DOHH2 (cell line): ENCODE results near the gene ZNF391.

Source experiments
- H3F3A ChIP-seq: fragments of 200-600 bp; sonication (generic), shearing (Covaris generic); 2 replicates; pipeline ENCODE4 v1.6.0; 2016; ENCODE audit warnings: antibody characterized with exemption, mild to moderate bottlenecking; ENCODE audit not compliant: control insufficient read depth, insufficient read depth
- H3K27ac ChIP-seq: fragments of 200-600 bp; sonication (generic); 2 replicates; pipeline ENCODE4 v1.5.1; 2014; ENCODE audit warnings: low read depth, mild to moderate bottlenecking, low read length, moderate library complexity
- H3K27me3 ChIP-seq: fragments of 200-600 bp; sonication (generic); 2 replicates; pipeline ENCODE4 v1.6.1; 2014; ENCODE audit warnings: mild to moderate bottlenecking, low read length, mixed read lengths; ENCODE audit not compliant: control insufficient read depth
- H3K36me3 ChIP-seq: fragments of 200-600 bp; sonication (generic); 2 replicates; pipeline ENCODE4 v1.6.1; 2014; ENCODE audit warnings: mild to moderate bottlenecking, low read length, moderate library complexity, mixed read lengths; ENCODE audit not compliant: control insufficient read depth
- H3K4me1 ChIP-seq: fragments of 200-600 bp; sonication (generic); 2 replicates; pipeline ENCODE4 v1.6.1; 2014; ENCODE audit warnings: mild to moderate bottlenecking, low read length, mixed read lengths; ENCODE audit not compliant: control insufficient read depth
- H3K4me2 ChIP-seq: fragments of 200-600 bp; sonication (generic); 2 replicates; pipeline ENCODE4 v1.6.0; 2014; ENCODE audit warnings: mild to moderate bottlenecking, low read length, moderate library complexity
- H3K4me3 ChIP-seq: fragments of 200-600 bp; sonication (generic); 2 replicates; pipeline ENCODE4 v1.5.1; 2014; ENCODE audit warnings: mild to moderate bottlenecking, low read length, mixed read lengths
- H3K79me2 ChIP-seq: fragments of 200-600 bp; sonication (generic); 2 replicates; pipeline ENCODE4 v1.6.1; 2014; ENCODE audit warnings: mild to moderate bottlenecking, low read length, mixed read lengths; ENCODE audit not compliant: control insufficient read depth
- H3K9me2 ChIP-seq: fragments of 200-600 bp; sonication (generic); replicated peaks from 2 replicates; pipeline ENCODE4 v1.6.1; 2014; ENCODE audit warnings: mild to moderate bottlenecking, low read length, mixed read lengths; ENCODE audit not compliant: control insufficient read depth
- H3K9me3 ChIP-seq: fragments of 200-600 bp; sonication (generic); 2 replicates; pipeline ENCODE4 v1.6.1; 2014; ENCODE audit warnings: antibody characterized with exemption, low read length, mixed read lengths; ENCODE audit not compliant: control insufficient read depth, insufficient read depth
- H4K20me1 ChIP-seq: fragments of 200-600 bp; sonication (generic); 2 replicates; pipeline ENCODE4 v1.6.0; 2014; ENCODE audit warnings: low read depth, mild to moderate bottlenecking, antibody characterized with exemption, low read length, moderate library complexity; ENCODE audit not compliant: control insufficient read depth, insufficient read depth
- EZH2phosphoT487 ChIP-seq: fragments of 200-600 bp; sonication (generic); IDR thresholded peaks from 2 replicates; pipeline ENCODE4 v1.6.1; 2017; ENCODE audit warnings: borderline replicate concordance, mild to moderate bottlenecking, antibody characterized with exemption, low read length, moderate library complexity, mixed read lengths
- TF ChIP-seq, protein P1 (sequence below): fragments of 200-600 bp; sonication (generic); IDR thresholded peaks from one replicate; pipeline ENCODE4 v1.5.1; 2014; ENCODE audit warnings: antibody characterized with exemption, mild to moderate bottlenecking, low read depth, low read length; ENCODE audit not compliant: poor library complexity, severe bottlenecking

Gene ZNF391

DNA sequence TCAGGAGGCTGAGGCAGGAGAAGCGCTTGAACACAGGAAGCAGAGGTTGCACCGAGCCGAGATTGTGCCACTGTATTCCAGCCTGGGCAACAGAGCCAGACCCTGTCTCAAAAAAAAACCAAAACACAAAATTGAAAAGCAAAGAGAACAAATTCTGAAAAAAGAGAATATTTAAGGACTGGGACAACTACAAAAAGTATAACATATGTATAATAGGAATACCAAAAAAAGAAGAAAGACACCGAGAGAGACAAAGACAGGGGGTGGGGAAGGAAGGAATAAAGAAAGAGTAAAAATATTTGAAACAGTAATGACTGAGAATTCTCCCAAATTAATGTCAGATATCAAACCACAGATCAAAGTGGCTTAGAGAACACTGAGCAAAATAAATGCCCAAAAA is 5.5 kb upstream of the ZNF391 start:
- Histone ChIP-seq H3F3A (no peaks in the 10 kb centered on the region), H4K20me1 (no peaks in the 10 kb centered on the region), H3K4me1 (peaks cover 2% of the 10 kb centered on the region), H3K36me3 (no peaks in the 10 kb centered on the region), H3K9me2 (no peaks in the 10 kb centered on the region), H3K27me3 (no peaks in the 10 kb centered on the region), H3K9me3 (no peaks in the 10 kb centered on the region), H3K4me2 (no peak overlapping the region), H3K27ac (no peak overlapping the region), H3K4me3 (no peak overlapping the region), H3K79me2 (no peaks in the 10 kb centered on the region)
- TF ChIP-seq EZH2phosphoT487 = no peak
- TF ChIP-seq, protein P1, sequence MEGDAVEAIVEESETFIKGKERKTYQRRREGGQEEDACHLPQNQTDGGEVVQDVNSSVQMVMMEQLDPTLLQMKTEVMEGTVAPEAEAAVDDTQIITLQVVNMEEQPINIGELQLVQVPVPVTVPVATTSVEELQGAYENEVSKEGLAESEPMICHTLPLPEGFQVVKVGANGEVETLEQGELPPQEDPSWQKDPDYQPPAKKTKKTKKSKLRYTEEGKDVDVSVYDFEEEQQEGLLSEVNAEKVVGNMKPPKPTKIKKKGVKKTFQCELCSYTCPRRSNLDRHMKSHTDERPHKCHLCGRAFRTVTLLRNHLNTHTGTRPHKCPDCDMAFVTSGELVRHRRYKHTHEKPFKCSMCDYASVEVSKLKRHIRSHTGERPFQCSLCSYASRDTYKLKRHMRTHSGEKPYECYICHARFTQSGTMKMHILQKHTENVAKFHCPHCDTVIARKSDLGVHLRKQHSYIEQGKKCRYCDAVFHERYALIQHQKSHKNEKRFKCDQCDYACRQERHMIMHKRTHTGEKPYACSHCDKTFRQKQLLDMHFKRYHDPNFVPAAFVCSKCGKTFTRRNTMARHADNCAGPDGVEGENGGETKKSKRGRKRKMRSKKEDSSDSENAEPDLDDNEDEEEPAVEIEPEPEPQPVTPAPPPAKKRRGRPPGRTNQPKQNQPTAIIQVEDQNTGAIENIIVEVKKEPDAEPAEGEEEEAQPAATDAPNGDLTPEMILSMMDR = no peak

DNA sequence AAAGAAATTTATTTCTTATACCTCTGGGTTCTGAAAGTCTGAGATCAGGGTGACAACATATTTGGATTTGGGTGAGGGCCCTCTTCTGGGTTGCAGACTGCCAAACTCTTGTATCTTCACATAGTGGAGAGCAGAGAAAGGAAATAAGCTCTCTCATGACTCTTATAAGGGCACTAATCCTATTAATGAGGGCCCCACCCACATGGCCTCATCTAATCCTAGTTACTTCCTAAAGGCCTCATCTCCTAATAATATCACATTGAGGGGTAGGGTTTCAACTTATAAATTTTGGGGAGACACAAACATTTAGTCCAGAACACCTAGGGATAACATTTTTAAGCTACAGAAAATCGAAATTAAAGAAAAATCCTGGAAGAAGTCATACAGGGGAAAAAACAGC is 5.1 kb upstream of the ZNF391 start:
- Histone ChIP-seq H4K20me1 (no peaks in the 10 kb centered on the region), H3K4me3 (no peak overlapping the region), H3K79me2 (no peaks in the 10 kb centered on the region), H3K27me3 (no peaks in the 10 kb centered on the region), H3K27ac (no peak overlapping the region), H3K4me1 (peaks cover 5% of the 10 kb centered on the region), H3K9me2 (no peaks in the 10 kb centered on the region), H3K4me2 (no peak overlapping the region), H3F3A (no peaks in the 10 kb centered on the region), H3K9me3 (no peaks in the 10 kb centered on the region), H3K36me3 (no peaks in the 10 kb centered on the region)
- no peak for TF ChIP-seq EZH2phosphoT487
- TF ChIP-seq, protein P1 = no peak

DNA sequence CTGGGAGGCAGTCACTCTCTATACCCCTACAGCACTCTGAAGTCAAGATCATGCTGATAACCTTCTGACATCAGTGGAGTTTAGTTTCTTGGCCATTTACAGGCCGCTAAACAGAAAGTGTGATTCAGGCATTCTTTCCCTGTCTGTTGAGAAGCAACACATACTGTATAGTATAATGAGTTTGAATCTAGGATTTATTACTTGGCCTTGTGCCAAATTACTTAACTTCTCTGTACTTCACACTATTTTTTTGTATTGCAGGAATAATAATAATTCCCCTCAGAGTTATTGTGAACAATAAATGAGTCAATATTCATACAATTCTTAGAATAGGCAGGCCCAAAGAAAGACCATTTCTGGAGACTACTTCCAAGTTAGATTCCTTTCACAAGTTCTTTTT is 4.1 kb downstream of the ZNF391 start:
- no peak for TF ChIP-seq EZH2phosphoT487
- TF ChIP-seq, protein P1 = no peak
- Histone ChIP-seq H3K4me2 (no peak overlapping the region), H3F3A (no peaks in the 10 kb centered on the region), H3K9me2 (no peaks in the 10 kb centered on the region), H3K27ac (no peak overlapping the region), H3K36me3 (no peaks in the 10 kb centered on the region), H3K79me2 (no peaks in the 10 kb centered on the region), H3K4me3 (no peak overlapping the region), H3K4me1 (peaks cover 9% of the 10 kb centered on the region), H3K9me3 (no peaks in the 10 kb centered on the region), H4K20me1 (no peaks in the 10 kb centered on the region), H3K27me3 (no peaks in the 10 kb centered on the region)

DNA sequence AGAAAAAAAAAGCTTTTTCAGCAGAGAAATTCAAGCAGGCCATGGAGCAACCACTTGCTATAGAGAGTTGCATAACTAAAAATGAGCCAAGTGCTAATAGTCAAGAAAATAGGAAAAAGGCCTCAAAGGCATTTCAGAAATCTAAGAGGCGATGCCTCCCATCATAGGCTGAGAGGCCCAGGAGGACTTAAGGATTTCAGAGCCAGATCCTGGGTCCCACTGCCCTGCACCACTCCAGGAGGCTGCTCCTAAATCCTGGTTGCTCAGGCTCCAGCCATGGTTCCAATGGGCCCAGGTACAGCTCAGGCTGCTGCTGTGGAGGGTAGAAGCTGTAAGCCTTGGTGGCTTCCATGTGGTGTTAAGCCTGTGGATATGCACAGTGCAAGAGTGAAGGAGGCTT is 5.5 kb downstream of the ZNF391 start:
- Histone ChIP-seq H3K27ac (no peak overlapping the region), H3K79me2 (no peaks in the 10 kb centered on the region), H3K36me3 (no peaks in the 10 kb centered on the region; the same call in 1 of the 2 replicates), H3K4me1 (peaks cover 4% of the 10 kb centered on the region), H3K4me3 (no peak overlapping the region), H3K9me2 (no peaks in the 10 kb centered on the region), H3K4me2 (no peak overlapping the region), H3K9me3 (no peaks in the 10 kb centered on the region), H3F3A (no peaks in the 10 kb centered on the region), H3K27me3 (no peaks in the 10 kb centered on the region), H4K20me1 (no peaks in the 10 kb centered on the region)
- TF ChIP-seq, protein P1 = no peak
- TF ChIP-seq EZH2phosphoT487 = no peak
